LNCAP (cell line): ENCODE results near the gene LRRC46.

ENCODE experiments used
- TF ChIP-seq, protein P1 (sequence below): fragments of 450-650 bp; IDR thresholded peaks from 2 replicates; pipeline ENCODE4 v1.5.1; 2017; ENCODE audit warnings: mild to moderate bottlenecking

The LRRC46 gene

DNA sequence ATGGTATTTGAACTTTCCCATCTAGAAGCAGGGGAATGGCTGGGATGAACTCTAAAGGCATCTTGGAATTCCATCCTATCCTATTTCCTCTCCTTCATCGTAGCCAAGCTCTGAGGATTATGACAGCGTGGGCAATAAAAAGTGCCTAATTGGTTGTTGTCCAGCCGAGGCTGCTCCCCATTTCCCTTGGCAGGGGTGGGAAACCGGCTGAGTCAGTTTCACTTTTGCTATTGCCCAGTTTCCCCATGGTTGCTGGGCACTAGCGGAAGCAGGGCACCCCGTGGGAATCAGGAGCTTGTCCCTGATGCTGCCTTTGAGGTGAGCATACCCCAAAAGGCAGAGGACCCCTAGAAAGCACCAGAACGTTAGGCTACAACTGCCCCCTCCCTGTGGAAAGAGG, 50.8 kb downstream of the LRRC46 start:
- TF ChIP-seq, protein P1, sequence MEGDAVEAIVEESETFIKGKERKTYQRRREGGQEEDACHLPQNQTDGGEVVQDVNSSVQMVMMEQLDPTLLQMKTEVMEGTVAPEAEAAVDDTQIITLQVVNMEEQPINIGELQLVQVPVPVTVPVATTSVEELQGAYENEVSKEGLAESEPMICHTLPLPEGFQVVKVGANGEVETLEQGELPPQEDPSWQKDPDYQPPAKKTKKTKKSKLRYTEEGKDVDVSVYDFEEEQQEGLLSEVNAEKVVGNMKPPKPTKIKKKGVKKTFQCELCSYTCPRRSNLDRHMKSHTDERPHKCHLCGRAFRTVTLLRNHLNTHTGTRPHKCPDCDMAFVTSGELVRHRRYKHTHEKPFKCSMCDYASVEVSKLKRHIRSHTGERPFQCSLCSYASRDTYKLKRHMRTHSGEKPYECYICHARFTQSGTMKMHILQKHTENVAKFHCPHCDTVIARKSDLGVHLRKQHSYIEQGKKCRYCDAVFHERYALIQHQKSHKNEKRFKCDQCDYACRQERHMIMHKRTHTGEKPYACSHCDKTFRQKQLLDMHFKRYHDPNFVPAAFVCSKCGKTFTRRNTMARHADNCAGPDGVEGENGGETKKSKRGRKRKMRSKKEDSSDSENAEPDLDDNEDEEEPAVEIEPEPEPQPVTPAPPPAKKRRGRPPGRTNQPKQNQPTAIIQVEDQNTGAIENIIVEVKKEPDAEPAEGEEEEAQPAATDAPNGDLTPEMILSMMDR = no peak

GRCh38 chr17:47882695-47883588, 51.5 kb downstream of the LRRC46 start:
- TF ChIP-seq, protein P1 = no peak

DNA sequence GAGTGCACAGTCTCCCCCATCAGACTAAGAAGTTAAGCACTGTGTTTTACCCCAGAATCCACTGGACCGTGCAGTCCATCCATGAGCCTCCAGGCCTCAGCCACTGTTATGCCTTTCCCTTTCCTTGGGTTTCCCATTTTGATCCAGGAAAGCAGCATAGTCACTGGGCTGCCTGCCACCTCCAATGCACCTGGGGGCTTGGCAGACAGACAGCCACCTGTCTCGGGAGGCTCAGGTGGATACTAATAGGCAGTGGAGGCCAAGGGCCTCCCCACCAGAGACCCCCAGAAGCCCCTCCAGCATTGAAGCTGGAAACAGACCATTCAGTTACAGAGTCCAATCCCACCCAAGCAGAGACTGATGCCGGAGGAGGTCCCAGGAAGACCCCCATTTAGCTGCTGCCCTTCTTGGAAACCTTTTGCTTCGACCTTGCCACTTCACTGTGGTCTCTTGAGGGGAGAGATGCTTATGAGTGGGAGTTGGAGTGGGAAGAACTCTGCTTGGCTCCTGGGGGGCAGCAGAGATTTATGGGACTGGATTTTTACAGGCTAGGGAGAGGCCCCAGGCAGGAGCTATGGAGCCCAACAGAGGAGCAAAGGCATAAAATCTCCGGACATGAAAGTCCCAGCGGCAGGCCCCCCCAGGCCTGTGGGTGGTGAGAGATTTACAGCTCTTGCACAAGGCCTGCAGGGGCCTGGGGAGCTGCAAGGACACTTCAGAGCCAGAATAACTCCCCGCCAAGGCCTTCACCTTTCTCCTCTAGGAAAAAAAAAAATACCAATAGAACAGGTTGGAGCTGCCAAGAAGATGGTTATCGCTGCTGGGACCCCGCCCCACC, 52.3 kb downstream of the LRRC46 start:
- TF ChIP-seq, protein P1 = no peak

DNA sequence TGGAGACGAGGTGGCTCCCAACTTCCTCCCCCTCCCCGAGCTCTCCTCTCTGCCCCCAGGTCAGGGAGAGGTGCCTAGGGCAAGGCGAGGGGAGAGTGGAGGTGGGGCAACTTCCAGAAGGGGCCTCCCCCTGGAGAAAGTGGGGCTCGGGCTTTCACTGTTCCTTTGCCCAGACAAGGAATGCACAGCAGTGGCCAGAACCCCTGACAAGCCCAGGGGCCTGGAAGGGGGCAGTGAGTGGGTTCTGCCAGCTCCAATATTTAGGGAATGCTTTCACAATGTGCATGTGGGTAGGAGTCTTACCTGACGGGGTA, 52.9 kb downstream of the LRRC46 start:
- TF ChIP-seq, protein P1 = no peak

DNA sequence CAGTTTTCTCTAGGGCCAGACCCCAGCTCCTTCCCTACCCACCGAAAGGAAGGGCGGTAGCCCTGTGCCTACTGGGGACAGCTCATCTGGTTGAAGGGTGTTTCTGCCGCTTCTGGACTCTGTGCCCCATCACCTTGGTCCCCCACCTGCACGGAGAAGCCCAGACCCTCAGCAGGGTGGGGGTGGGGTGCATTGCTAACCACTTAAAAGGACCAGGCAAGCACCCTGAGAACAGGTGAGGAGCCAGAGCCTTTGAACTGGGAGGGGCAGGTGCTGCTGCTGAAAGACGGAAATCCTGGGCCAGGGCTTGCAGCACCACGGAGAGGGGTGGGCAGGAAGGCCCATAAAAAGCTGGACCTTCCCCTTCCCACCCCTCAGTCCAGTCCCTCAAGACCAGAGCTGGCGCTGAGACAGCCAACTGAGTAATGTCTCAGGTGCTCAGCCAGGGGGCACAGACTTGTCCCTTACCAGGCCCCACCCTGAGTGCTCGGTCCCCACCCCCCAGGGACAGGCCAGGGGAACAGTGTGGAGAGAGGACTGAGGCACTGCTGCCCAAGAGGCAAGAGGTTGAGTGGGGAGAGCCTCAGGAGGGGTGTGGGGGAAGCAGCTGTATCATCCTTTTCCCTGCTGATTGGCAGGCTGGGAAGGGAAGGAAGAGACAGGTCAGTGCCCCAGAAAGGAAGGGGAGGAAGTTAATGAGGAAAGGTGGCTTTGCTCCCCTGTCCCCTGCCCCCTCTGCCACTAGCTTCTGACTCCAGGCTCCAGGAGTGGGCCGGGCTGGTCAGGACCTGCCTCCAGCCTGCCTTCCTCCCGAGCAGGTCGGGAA, 53.6 kb downstream of the LRRC46 start:
- TF ChIP-seq, protein P1 = no peak
